K562 (cell line): ENCODE data around the gene SLC16A10.

Source experiments
- DNMT1 ChIP-seq: fragments of 450-650 bp; IDR thresholded peaks from 2 replicates; pipeline ENCODE4 v1.6.1; 2016; ENCODE audit warnings: antibody characterized with exemption, mild to moderate bottlenecking
- JUN ChIP-seq, 2 experiments: sonication (generic) in 1 of 2; formaldehyde crosslinking in 1 of 2; IDR thresholded peaks; 2 replicates each; pipeline versions ENCODE4 v1.6.1 to v1.8.0; 2012 to 2022; ENCODE audit warnings: borderline replicate concordance in 2 of 2, mild to moderate bottlenecking in 2 of 2, improper control_type of control experiment in 1 of 2, low read depth in 1 of 2, low read length in 1 of 2, missing genetic modification reagents in 1 of 2
- ZBTB33 ChIP-seq: sonication (generic); formaldehyde crosslinking; IDR thresholded peaks from 2 replicates; pipeline ENCODE4 v1.8.1; 2023; ENCODE audit warnings: mild to moderate bottlenecking, missing genetic modification reagents
- TF ChIP-seq, protein P1 (sequence below), 3 experiments: IDR thresholded peaks in 2 of 3; conservative IDR thresholded peaks in 1 of 3; 2 replicates each; pipeline ENCODE4 v1.5.1; 2011 to 2012; ENCODE audit warnings: low read length in 3 of 3, mild to moderate bottlenecking in 3 of 3, control low read depth in 2 of 3, improper control_type of control experiment in 1 of 3, inconsistent platforms in 1 of 3, low read depth in 1 of 3, mixed read lengths in 1 of 3, moderate library complexity in 1 of 3; ENCODE audit not compliant: insufficient read depth in 2 of 3

DNA sequence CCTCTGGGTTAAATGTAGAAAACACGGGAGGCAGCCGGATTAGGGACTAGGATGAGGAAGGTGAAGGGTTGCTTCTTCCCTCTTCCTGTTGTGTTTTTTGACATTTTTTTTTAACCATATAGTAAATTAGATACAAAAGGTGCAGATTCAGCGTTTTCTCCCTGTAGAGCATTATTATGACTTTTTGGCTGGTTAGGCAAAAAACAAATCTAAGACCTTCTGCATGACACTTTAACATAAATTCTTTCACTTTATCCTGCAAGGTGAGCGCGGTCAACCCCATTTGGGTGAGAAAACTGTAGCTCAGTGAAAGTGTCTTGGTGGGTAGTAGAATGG lies 1.3 kb downstream of the SLC16A10 start:
- TF ChIP-seq DNMT1 (no peak), JUN (IDR thresholded peaks at IDR 0.05; ENCODE audit: borderline replicate concordance, low read depth, low read length) (no peak), JUN (CRISPR knock-in tag; IDR thresholded peaks at IDR 0.05; ENCODE audit: borderline replicate concordance) (no peak), ZBTB33 (CRISPR knock-in tag) (no peak)
- TF ChIP-seq, protein P1, sequence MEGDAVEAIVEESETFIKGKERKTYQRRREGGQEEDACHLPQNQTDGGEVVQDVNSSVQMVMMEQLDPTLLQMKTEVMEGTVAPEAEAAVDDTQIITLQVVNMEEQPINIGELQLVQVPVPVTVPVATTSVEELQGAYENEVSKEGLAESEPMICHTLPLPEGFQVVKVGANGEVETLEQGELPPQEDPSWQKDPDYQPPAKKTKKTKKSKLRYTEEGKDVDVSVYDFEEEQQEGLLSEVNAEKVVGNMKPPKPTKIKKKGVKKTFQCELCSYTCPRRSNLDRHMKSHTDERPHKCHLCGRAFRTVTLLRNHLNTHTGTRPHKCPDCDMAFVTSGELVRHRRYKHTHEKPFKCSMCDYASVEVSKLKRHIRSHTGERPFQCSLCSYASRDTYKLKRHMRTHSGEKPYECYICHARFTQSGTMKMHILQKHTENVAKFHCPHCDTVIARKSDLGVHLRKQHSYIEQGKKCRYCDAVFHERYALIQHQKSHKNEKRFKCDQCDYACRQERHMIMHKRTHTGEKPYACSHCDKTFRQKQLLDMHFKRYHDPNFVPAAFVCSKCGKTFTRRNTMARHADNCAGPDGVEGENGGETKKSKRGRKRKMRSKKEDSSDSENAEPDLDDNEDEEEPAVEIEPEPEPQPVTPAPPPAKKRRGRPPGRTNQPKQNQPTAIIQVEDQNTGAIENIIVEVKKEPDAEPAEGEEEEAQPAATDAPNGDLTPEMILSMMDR (IDR thresholded peaks at IDR 0.05 in 2 of 3, conservative IDR thresholded peaks at IDR 0.05 in 1 of 3; ENCODE audit: insufficient read depth in 2 of 3, low read depth in 1 of 3, low read length in 3 of 3): no peak
